ENCODE results near the gene HOXB13. TPM values are rescaled to one million over a fixed set of nuclear protein-coding genes. Genes with fewer than 3 reads are reported as not detected.

HOXB13 gene
- 1.4 to 2.7 TPM (median 2.1 TPM) in 5 replicates for total RNA-seq (2022; extraction: Qiagen RNA extraction; ENCODE audit: low read depth)

GRCh38 chr17:48728232-48729231 lies at the start of gene HOXB13:
Gene HOXB13, minus strand, starts transcription at chr17:48728750. Its CDS starts 157 bp downstream, at chr17:48728593.

GRCh38 chr17:48722915-48723422 lies 5.6 kb downstream of the HOXB13 start, which contains the start of gene PRAC2:
Gene PRAC2, plus strand, starts transcription at chr17:48723185. Its CDS starts 1,226 bp downstream, at chr17:48724411.

GRCh38 chr17:48722201-48722907 lies 6.2 kb downstream of the HOXB13 start, which contains the start of gene PRAC1:
Gene PRAC1, minus strand, starts transcription at chr17:48722518. Its CDS starts 126 bp downstream, at chr17:48722392.

Other genes starting within 250 kb of the HOXB13 start
- not detected in 5 replicates for gene HOXB1, start 197.7 kb downstream of the HOXB13 start, total RNA-seq (2022; extraction: Qiagen RNA extraction; ENCODE audit: low read depth)
- 0.48 to 0.84 TPM (median 0.63 TPM) in 5 replicates for gene HOXB2, start 183.6 kb downstream of the HOXB13 start, total RNA-seq (2022; extraction: Qiagen RNA extraction; ENCODE audit: low read depth)
- 0.12 to 0.29 TPM (median 0.16 TPM) in 5 replicates for gene HOXB4, start 150.4 kb downstream of the HOXB13 start, total RNA-seq (2022; extraction: Qiagen RNA extraction; ENCODE audit: low read depth)
- gene HOXB3, start 138.5 kb downstream of the HOXB13 start, total RNA-seq (2022; extraction: Qiagen RNA extraction; ENCODE audit: low read depth), result 3.6 to 5.9 TPM (median 5.6 TPM) in 5 replicates
- gene HOXB5, start 135.0 kb downstream of the HOXB13 start, total RNA-seq (2022; extraction: Qiagen RNA extraction; ENCODE audit: low read depth), result 1.4 to 2.7 TPM (median 2.6 TPM) in 5 replicates
- gene HOXB6, start 123.8 kb downstream of the HOXB13 start, total RNA-seq (2022; extraction: Qiagen RNA extraction; ENCODE audit: low read depth), result 3.3 to 7.9 TPM (median 6.5 TPM) in 5 replicates
- 32.7 to 53.1 TPM (median 37.7 TPM) in 5 replicates for gene HOXB7, start 117.7 kb downstream of the HOXB13 start, total RNA-seq (2022; extraction: Qiagen RNA extraction; ENCODE audit: low read depth)
- 6.8 to 9.7 TPM (median 8.9 TPM) in 5 replicates for gene HOXB8, start 113.5 kb downstream of the HOXB13 start, total RNA-seq (2022; extraction: Qiagen RNA extraction; ENCODE audit: low read depth)
- 7.3 to 8.2 TPM (median 7.8 TPM) in 5 replicates for gene HOXB9, start 102.4 kb downstream of the HOXB13 start, total RNA-seq (2022; extraction: Qiagen RNA extraction; ENCODE audit: low read depth)
- not detected in 5 replicates for gene PRAC1, start 6.2 kb downstream of the HOXB13 start, total RNA-seq (2022; extraction: Qiagen RNA extraction; ENCODE audit: low read depth)
- not detected in 5 replicates for gene PRAC2, start 5.6 kb downstream of the HOXB13 start, total RNA-seq (2022; extraction: Qiagen RNA extraction; ENCODE audit: low read depth)
- gene TTLL6, start 88.5 kb upstream of the HOXB13 start, total RNA-seq (2022; extraction: Qiagen RNA extraction; ENCODE audit: low read depth), result 0.14 to 0.73 TPM (median 0.62 TPM) in 5 replicates
- 69.6 to 95.2 TPM (median 83.4 TPM) in 5 replicates for gene CALCOCO2, start 102.3 kb upstream of the HOXB13 start, total RNA-seq (2022; extraction: Qiagen RNA extraction; ENCODE audit: low read depth)
- 449 to 723 TPM (median 558 TPM) in 5 replicates for gene ATP5MC1, start 164.0 kb upstream of the HOXB13 start, total RNA-seq (2022; extraction: Qiagen RNA extraction; ENCODE audit: low read depth)
- 118 to 139 TPM (median 126 TPM) in 5 replicates for gene UBE2Z, start 179.7 kb upstream of the HOXB13 start, total RNA-seq (2022; extraction: Qiagen RNA extraction; ENCODE audit: low read depth)
- 239 to 344 TPM (median 313 TPM) in 5 replicates for gene SNF8, start 216.1 kb upstream of the HOXB13 start, total RNA-seq (2022; extraction: Qiagen RNA extraction; ENCODE audit: low read depth)
- gene GIP, start 239.8 kb upstream of the HOXB13 start, total RNA-seq (2022; extraction: Qiagen RNA extraction; ENCODE audit: low read depth), result 3.5 to 5.9 TPM (median 4.3 TPM) in 5 replicates

All from A549 treated with ZK216348 at 1 μM for 4 hours (cell line).